Stimulated activated CD8-positive, alpha-beta memory T cell treated with anti-CD3 and anti-CD28 coated beads, Interleukin-12 subunit alpha, Interleukin-12 subunit beta, amount 100 ng/mL, for 4 hours (primary cell): Measurements from ENCODE around the gene CELA2A.
"Not testable (repeated sequence)": the region's sequence is repeated elsewhere in the genome, so short reads cannot be mapped to it uniquely, and the experiment has no call there.

Experiments
- DNase-seq: peaks from one replicate; pipeline ENCODE4 v3.0.0-alpha.2; 2020; ENCODE audit warnings: low read depth

The CELA2A gene

GRCh38 chr1:15468145-15468544 is 11.6 kb downstream of the CELA2A start:
- DNase-seq: no peak

- DNase-seq: no peak
Measured at GRCh38 chr1:15469361-15469760, 12.8 kb downstream of the CELA2A start.

- not testable (repeated sequence) for DNase-seq
Measured at GRCh38 chr1:15469821-15470448, 13.4 kb downstream of the CELA2A start.

GRCh38 chr1:15471067-15471466 is 14.5 kb downstream of the CELA2A start:
- not testable (repeated sequence) for DNase-seq

GRCh38 chr1:15471723-15472122 is 15.2 kb downstream of the CELA2A start:
- DNase-seq: not testable (repeated sequence)

GRCh38 chr1:15472587-15472986 is 16.1 kb downstream of the CELA2A start:
- no peak for DNase-seq

- DNase-seq: no peak
Measured at GRCh38 chr1:15475752-15476314, 19.3 kb downstream of the CELA2A start, which contains the start of gene CELA2B. Gene CELA2B, plus strand, starts transcription at chr1:15476104. Its CDS starts 22 bp downstream, at chr1:15476126.

GRCh38 chr1:15476927-15477326 is 20.4 kb downstream of the CELA2A start:
- no peak for DNase-seq

GRCh38 chr1:15477646-15478212 is 21.2 kb downstream of the CELA2A start:
- DNase-seq: no peak

GRCh38 chr1:15479654-15480347 is 23.3 kb downstream of the CELA2A start:
- DNase-seq: no peak

- DNase-seq: not testable (repeated sequence)
Measured at GRCh38 chr1:15482455-15482854, 25.9 kb downstream of the CELA2A start.

GRCh38 chr1:15482983-15483543 is 26.5 kb downstream of the CELA2A start:
- not testable (repeated sequence) for DNase-seq

GRCh38 chr1:15483971-15484370 is 27.4 kb downstream of the CELA2A start:
- DNase-seq: no peak

- not testable (repeated sequence) for DNase-seq
Measured at GRCh38 chr1:15484443-15484842, 27.9 kb downstream of the CELA2A start.

- DNase-seq: no peak
Measured at GRCh38 chr1:15485636-15486035, 29.1 kb downstream of the CELA2A start.

GRCh38 chr1:15486844-15487610 is 30.5 kb downstream of the CELA2A start:
- not testable (repeated sequence) for DNase-seq

GRCh38 chr1:15488371-15488770 is 31.8 kb downstream of the CELA2A start:
- no peak for DNase-seq

- no peak for DNase-seq
Measured at GRCh38 chr1:15489052-15489736, 32.7 kb downstream of the CELA2A start.

GRCh38 chr1:15491010-15491409 is 34.5 kb downstream of the CELA2A start:
- DNase-seq: not testable (repeated sequence)

- no peak for DNase-seq
Measured at GRCh38 chr1:15492596-15492995, 36.1 kb downstream of the CELA2A start.

- DNase-seq: no peak
Measured at GRCh38 chr1:15493869-15494390, 37.4 kb downstream of the CELA2A start.
